Bronchial epithelial cell (primary cell): Measurements from ENCODE around the gene FAM43B. TPM values are rescaled to one million over a fixed set of nuclear protein-coding genes. Genes with fewer than 3 reads are reported as not detected.

ENCODE experiments used
- DNase-seq: peaks from one replicate; pipeline ENCODE4 v3.0.0-alpha.2; 2010; ENCODE audit warnings: low read depth
- FAIRE-seq: peaks from 2 replicates; lab custom pipeline; 2011; peaks lifted over from hg19 to GRCh38; lab: Jason Lieb, UNC
- H3K27me3 ChIP-seq: 2 replicates; pipeline ENCODE4 v1.5.1; 2011; ENCODE audit warnings: low read length; ENCODE audit not compliant: control insufficient read depth, insufficient read depth
- H3K36me3 ChIP-seq: 2 replicates; pipeline ENCODE4 v1.5.1; 2011; ENCODE audit warnings: low read length; ENCODE audit not compliant: control insufficient read depth, insufficient read depth
- H3K4me3 ChIP-seq: 2 replicates; pipeline ENCODE4 v1.5.1; 2011; ENCODE audit warnings: mild to moderate bottlenecking, low read depth, low read length, control low read depth
- total RNA-seq: library from RNA; depleted of rRNA; stranded (reverse); fragments of >200 nt; gene quantifications from 2 replicates; pipeline ENCODE4 v1.2.1, GENCODE V29; 2014
- TF ChIP-seq, protein P1 (sequence below): IDR thresholded peaks from 2 replicates; pipeline ENCODE4 v1.5.1; 2011; ENCODE audit warnings: mild to moderate bottlenecking, moderate library complexity, low read length, control low read depth, inconsistent platforms; ENCODE audit not compliant: insufficient read depth, severe bottlenecking

The FAM43B gene
- total RNA-seq, 1 donor from 2014 or later = not detected

- no peaks in the 10 kb centered on the region for H3K36me3 ChIP-seq
- H3K4me3 ChIP-seq = no peak overlapping the region
- DNase-seq (peak; percentile 95), FAIRE-seq (no peak)
- TF ChIP-seq, protein P1, sequence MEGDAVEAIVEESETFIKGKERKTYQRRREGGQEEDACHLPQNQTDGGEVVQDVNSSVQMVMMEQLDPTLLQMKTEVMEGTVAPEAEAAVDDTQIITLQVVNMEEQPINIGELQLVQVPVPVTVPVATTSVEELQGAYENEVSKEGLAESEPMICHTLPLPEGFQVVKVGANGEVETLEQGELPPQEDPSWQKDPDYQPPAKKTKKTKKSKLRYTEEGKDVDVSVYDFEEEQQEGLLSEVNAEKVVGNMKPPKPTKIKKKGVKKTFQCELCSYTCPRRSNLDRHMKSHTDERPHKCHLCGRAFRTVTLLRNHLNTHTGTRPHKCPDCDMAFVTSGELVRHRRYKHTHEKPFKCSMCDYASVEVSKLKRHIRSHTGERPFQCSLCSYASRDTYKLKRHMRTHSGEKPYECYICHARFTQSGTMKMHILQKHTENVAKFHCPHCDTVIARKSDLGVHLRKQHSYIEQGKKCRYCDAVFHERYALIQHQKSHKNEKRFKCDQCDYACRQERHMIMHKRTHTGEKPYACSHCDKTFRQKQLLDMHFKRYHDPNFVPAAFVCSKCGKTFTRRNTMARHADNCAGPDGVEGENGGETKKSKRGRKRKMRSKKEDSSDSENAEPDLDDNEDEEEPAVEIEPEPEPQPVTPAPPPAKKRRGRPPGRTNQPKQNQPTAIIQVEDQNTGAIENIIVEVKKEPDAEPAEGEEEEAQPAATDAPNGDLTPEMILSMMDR = no peak
- no peaks in the 10 kb centered on the region for H3K27me3 ChIP-seq
Observed at GRCh38 chr1:20603504-20604464, 51.4 kb downstream of the FAM43B start.

Other genes with a start within 250 kb of the FAM43B start
- gene CAMK2N1, start 66.4 kb upstream of the FAM43B start, total RNA-seq = 6.9 and 11.3 TPM in 2 replicates
- 22.1 and 25.7 TPM in 2 replicates for gene MUL1, start 44.4 kb upstream of the FAM43B start, total RNA-seq
- gene CDA, start 36.5 kb downstream of the FAM43B start, total RNA-seq = 0.79 and 1.4 TPM in 2 replicates
- 61.1 and 73.0 TPM in 2 replicates for gene PINK1, start 80.9 kb downstream of the FAM43B start, total RNA-seq
- 288 and 346 TPM in 2 replicates for gene DDOST, start 108.8 kb downstream of the FAM43B start, total RNA-seq
- 1.0 and 3.2 TPM in 2 replicates for gene KIF17, start 165.4 kb downstream of the FAM43B start, total RNA-seq
- 32.6 and 55.3 TPM in 2 replicates for gene SH2D5, start 180.1 kb downstream of the FAM43B start, total RNA-seq
- gene HP1BP3, start 234.7 kb downstream of the FAM43B start, total RNA-seq = 102 and 131 TPM in 2 replicates